Measurements from ENCODE around the gene SLITRK2. TPM values are rescaled to one million over a fixed set of nuclear protein-coding genes. Genes with fewer than 3 reads are reported as not detected.

Gene SLITRK2
- total RNA-seq, 4 donors from 2014 or later: 0.87 to 2.7 (median 1.9) TPM

DNA sequence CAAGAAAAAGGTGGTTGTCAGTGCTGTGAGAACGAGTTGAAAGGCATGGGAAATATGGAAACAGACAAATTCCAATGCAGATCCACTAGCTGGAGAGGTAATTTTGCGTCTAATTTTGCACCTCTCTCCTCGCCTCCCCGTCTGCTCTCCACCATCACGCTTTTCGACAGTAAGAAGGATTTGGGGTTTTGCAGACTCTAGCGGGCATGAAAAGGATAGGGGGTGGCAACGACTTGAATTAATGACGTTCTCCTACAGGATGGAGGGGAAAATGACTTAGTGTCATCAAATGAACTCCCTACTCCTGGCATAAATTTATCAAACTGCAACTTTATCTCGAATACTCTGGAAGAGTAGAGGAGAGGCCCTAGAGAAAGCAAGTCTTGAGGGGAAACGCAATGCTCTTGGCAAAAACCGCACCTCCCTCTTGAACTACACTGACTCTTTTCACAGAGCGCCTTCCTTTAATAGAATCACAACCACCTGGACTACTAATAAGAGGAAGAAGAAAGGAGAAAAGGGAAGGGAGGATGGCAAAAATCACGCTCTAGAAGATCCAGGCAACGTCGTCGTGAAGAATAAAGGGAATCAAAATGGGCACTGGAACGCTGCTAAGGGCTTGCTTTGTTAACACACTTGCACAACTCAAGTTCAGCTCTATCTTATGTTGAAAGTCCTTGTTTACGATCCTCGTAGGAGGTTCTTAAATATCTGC lies 871 bp upstream of the SLITRK2 start:
- 26% methylated on average over 20 of the region's 20 CpGs for WGBS
- no peak for TF ChIP-seq EP300 (IDR thresholded peaks at IDR 0.05)
- no peak for TF ChIP-seq POLR2A (IDR thresholded peaks at IDR 0.05)
- TF ChIP-seq POLR2AphosphoS5 (IDR thresholded peaks at IDR 0.05): no peak
- H3K27me3 ChIP-seq: peaks cover 13% of the 10 kb centered on the region

DNA sequence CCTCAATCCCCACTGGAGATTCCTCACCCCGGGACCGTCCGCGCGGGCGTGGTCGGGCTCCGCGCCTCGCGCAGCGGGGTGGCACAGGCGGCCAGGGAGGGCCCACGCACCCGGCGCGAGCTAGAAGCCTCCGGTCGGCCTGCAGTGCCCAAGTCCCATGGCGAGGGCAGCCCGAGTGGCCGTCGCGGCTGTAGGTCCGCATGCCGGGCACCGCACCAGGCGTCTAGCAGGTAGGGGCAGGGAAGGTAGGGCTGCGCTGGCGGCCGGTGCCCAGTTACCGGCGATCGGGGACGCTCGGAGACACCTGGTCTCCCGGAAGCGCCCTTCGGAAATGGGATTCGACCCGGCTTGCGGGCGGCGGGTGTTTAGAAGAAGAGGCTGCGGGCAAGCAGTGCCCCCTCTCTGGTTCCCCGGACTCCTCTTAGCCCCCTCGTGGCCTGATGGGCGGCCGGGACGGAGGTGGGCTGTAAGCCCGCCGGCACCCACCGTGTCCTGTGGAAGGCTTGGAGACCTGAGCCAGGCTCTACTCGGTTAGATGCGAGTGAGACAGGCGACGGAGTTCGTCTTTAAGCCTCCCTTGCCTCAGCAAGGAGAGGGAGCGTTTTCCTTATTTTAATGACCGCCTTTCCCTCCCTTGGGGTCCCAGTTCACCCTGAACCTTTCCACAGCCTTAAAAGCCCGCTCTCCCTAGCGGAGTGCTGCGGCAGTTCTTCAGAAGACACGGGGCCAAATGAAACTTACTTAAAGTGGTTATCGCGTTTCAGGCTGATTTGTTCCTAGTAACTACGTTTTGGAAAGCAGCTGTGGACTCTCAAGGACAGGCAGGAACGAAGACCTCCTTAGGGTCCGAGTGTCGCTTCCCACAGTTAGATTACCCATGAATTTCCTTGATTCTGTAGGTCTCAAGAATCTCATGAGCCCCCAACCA lies 821 bp downstream of the SLITRK2 start:
- no peak for DNase-seq (ENCODE audit: low spot score in 2 of 2)

More for the DNA sequence above, 871 bp upstream of the SLITRK2 start:
- DNase-seq (ENCODE audit: low spot score in 2 of 2): no peak
- Histone ChIP-seq H3K4me3 (peak overlapping the region; percentile 53), H3K36me3 (no peaks in the 10 kb centered on the region), H3K27ac (no peak overlapping the region), H3K9me3 (no peaks in the 10 kb centered on the region), H3K4me1 (peaks cover 4% of the 10 kb centered on the region)

DNA sequence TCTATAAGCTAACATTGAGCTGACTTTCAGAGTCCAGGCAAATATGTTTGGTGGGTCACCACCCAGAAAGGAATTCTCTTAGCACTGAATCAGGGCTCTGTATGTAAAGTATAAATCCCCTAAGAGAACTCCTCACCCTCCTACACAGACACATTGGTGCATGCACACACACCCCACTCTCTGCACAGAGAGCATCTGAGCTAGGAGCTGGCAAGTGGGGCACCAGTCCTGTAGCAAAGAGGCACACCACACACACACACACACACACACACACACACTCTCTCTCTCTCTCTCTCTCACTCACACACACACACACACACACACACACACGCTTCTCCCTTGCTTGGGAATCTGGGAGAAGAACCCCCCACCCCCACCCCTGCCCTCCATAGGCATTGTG lies 3.2 kb downstream of the SLITRK2 start:
- Histone ChIP-seq H3K4me1 (peaks cover 4% of the 10 kb centered on the region), H3K27ac (no peak overlapping the region), H3K36me3 (no peaks in the 10 kb centered on the region), H3K27me3 (peaks cover 13% of the 10 kb centered on the region), H3K4me3 (no peak overlapping the region), H3K9me3 (no peaks in the 10 kb centered on the region)
- DNase-seq (ENCODE audit: low spot score in 2 of 2): no peak
- 50% methylated on average over 1 of the region's 1 CpG for WGBS
- TF ChIP-seq, protein P1, sequence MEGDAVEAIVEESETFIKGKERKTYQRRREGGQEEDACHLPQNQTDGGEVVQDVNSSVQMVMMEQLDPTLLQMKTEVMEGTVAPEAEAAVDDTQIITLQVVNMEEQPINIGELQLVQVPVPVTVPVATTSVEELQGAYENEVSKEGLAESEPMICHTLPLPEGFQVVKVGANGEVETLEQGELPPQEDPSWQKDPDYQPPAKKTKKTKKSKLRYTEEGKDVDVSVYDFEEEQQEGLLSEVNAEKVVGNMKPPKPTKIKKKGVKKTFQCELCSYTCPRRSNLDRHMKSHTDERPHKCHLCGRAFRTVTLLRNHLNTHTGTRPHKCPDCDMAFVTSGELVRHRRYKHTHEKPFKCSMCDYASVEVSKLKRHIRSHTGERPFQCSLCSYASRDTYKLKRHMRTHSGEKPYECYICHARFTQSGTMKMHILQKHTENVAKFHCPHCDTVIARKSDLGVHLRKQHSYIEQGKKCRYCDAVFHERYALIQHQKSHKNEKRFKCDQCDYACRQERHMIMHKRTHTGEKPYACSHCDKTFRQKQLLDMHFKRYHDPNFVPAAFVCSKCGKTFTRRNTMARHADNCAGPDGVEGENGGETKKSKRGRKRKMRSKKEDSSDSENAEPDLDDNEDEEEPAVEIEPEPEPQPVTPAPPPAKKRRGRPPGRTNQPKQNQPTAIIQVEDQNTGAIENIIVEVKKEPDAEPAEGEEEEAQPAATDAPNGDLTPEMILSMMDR (IDR thresholded peaks at IDR 0.05): no peak
- no peak for TF ChIP-seq EP300 (IDR thresholded peaks at IDR 0.05)
- no peak for TF ChIP-seq POLR2A (IDR thresholded peaks at IDR 0.05)
- TF ChIP-seq POLR2AphosphoS5 (IDR thresholded peaks at IDR 0.05): no peak

More for the DNA sequence above, 821 bp downstream of the SLITRK2 start:
- Histone ChIP-seq H3K4me1 (peaks cover 4% of the 10 kb centered on the region), H3K36me3 (no peaks in the 10 kb centered on the region), H3K27ac (no peak overlapping the region), H3K9me3 (no peaks in the 10 kb centered on the region), H3K4me3 (peak overlapping the region; percentile 53), H3K27me3 (peaks cover 13% of the 10 kb centered on the region)
- TF ChIP-seq POLR2AphosphoS5 (IDR thresholded peaks at IDR 0.05): no peak
- TF ChIP-seq, protein P1 (IDR thresholded peaks at IDR 0.05): no peak
- no peak for TF ChIP-seq EP300 (IDR thresholded peaks at IDR 0.05)
- 46% methylated on average over 25 of the region's 70 CpGs for WGBS

DNA sequence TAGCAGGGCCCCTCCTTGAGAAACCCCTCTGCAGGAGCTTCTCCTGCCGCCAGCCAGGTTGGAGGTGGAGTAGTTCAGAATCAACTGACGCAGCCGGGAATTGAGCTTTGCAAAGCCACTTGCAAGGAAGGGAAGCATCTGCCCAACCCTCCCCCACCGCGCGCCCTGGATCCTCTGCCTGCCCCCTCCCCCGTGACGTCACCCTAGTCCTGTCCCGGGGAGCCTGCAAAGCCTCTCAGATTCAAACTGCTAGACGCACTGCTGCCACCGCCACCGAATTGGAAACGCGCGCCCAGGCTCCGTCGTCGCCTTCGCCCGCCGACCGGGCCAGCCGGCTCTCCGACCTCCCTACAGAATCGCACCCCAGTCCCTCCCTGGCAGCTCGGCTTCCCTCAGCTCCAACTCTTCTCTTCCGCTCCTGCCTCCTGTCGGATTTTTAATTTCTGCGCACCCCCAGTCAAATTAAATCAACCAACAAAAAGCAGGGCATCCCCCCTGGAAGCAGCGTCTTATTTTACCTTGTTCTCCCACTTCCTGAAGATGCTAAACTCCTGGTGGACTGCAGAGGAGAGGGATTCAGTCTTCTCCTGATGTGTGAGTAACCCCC lies 3.8 kb downstream of the SLITRK2 start:
- peak in 1 of 2 donors; percentile 63 for DNase-seq (ENCODE audit: low spot score in 2 of 2)
- H3K27me3 ChIP-seq: peaks cover 13% of the 10 kb centered on the region
- 42% methylated on average over 24 of the region's 30 CpGs for WGBS
- H3K9me3 ChIP-seq: no peaks in the 10 kb centered on the region
- peaks cover 4% of the 10 kb centered on the region for H3K4me1 ChIP-seq
- H3K4me3 ChIP-seq: peak overlapping the region; percentile 5
- H3K36me3 ChIP-seq: no peaks in the 10 kb centered on the region
- no peak overlapping the region for H3K27ac ChIP-seq
- TF ChIP-seq EP300 (IDR thresholded peaks at IDR 0.05) (no peak), POLR2AphosphoS5 (IDR thresholded peaks at IDR 0.05) (no peak), POLR2A (IDR thresholded peaks at IDR 0.05) (no peak)
- TF ChIP-seq, protein P1 (IDR thresholded peaks at IDR 0.05): no peak

DNA sequence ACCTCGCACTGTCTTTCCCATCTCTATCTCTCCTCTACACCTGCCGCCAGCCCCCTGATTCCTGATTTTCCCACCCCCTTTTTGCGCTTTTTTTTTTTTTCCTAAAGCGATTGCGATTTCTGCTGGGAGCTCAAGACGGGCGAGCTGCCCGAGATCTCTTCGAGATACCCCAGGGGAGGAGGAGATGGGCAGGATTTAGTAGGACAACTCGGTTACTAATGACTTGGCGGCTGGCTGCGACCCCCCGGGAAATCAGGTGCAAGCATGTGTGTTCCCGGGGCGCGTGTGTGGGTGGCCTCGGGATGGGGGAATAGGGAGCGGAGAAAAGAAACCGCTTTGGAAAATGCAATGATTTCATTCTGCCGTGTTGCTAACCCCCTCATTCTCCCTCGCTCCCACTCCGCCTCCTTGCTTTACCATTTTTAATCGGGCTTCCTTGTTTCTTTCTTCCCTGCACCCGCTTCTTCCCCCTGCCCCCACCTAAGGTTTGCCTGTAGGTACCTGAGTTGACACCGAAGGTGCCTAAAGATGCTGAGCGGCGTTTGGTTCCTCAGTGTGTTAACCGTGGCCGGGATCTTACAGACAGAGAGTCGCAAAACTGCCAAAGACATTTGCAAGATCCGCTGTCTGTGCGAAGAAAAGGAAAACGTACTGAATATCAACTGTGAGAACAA lies 4.4 kb downstream of the SLITRK2 start:
- DNase-seq (ENCODE audit: low spot score in 2 of 2): no peak
- TF ChIP-seq POLR2AphosphoS5 (IDR thresholded peaks at IDR 0.05): no peak
- TF ChIP-seq, protein P1 (IDR thresholded peaks at IDR 0.05): no peak
- TF ChIP-seq EP300 (IDR thresholded peaks at IDR 0.05): no peak
- no peaks in the 10 kb centered on the region for H3K9me3 ChIP-seq
- no peak overlapping the region for H3K27ac ChIP-seq
- H3K36me3 ChIP-seq: no peaks in the 10 kb centered on the region
- peaks cover 4% of the 10 kb centered on the region for H3K4me1 ChIP-seq
- peaks cover 13% of the 10 kb centered on the region for H3K27me3 ChIP-seq
- H3K4me3 ChIP-seq: peak overlapping the region; percentile 5
- WGBS: 42% methylated on average over 33 of the region's 33 CpGs
